ENCODE measurements around the gene LAMA2.
"Not testable (repeated sequence)": the region's sequence is repeated elsewhere in the genome, so short reads cannot be mapped to it uniquely, and the experiment has no call there.

The LAMA2 gene

DNA sequence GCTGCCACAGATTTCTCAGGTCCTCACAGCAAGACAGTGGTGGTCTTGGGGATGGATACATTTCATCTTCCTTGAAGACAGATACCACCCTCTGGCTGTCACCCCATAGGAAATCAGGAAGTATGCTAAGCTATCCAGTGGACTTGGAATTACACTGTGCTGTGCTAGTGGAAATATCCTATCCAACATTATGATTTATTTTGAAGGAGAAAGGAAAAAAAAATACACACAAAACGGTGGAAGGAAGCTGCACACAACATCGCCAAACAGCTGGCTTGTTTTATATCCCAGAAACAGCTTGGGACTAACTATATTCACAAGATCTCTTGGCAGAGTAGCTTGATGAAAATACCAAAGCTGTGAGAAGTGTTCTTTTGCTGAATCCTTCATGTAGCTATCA, 257.6 kb downstream of the LAMA2 start:
- TF ChIP-seq, protein P1, sequence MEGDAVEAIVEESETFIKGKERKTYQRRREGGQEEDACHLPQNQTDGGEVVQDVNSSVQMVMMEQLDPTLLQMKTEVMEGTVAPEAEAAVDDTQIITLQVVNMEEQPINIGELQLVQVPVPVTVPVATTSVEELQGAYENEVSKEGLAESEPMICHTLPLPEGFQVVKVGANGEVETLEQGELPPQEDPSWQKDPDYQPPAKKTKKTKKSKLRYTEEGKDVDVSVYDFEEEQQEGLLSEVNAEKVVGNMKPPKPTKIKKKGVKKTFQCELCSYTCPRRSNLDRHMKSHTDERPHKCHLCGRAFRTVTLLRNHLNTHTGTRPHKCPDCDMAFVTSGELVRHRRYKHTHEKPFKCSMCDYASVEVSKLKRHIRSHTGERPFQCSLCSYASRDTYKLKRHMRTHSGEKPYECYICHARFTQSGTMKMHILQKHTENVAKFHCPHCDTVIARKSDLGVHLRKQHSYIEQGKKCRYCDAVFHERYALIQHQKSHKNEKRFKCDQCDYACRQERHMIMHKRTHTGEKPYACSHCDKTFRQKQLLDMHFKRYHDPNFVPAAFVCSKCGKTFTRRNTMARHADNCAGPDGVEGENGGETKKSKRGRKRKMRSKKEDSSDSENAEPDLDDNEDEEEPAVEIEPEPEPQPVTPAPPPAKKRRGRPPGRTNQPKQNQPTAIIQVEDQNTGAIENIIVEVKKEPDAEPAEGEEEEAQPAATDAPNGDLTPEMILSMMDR (IDR thresholded peaks at IDR 0.05; ENCODE audit: low read depth, low read length) = no peak
- DNase-seq (ENCODE audit: low read depth, low spot score) = peak; percentile 40
- in situ Hi-C loops (cut with HindIII; ENCODE audit: low sequenced_read_pairs) = no loop called here
- H3K4me3 ChIP-seq (ENCODE audit: low read depth, low read length) = no peak overlapping the region

DNA sequence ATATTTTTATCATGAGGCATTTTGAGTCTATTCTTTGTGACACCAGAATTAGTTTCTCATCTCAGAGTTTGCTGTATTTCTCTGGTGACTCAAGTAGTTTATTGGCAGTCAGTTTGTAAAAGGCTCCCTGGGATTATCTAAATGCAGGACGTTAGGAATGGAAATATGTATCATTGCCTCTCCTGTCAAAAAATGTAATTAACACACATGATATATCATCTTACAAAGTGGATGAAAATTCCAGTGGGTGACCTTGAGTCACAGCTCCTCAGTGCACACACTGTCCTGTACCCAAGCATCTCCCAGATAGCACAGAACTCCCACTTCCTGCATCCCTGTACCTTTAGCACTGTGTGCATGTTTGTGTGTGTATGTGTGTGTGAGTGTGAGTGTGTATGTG, 258.6 kb downstream of the LAMA2 start:
- TF ChIP-seq, protein P1 (IDR thresholded peaks at IDR 0.05; ENCODE audit: low read depth, low read length) = no peak
- H3K4me3 ChIP-seq (ENCODE audit: low read depth, low read length) = no peak overlapping the region
- peak; percentile 38 for DNase-seq (ENCODE audit: low read depth, low spot score)
- in situ Hi-C loops (cut with HindIII; ENCODE audit: low sequenced_read_pairs) = no loop called here

DNA sequence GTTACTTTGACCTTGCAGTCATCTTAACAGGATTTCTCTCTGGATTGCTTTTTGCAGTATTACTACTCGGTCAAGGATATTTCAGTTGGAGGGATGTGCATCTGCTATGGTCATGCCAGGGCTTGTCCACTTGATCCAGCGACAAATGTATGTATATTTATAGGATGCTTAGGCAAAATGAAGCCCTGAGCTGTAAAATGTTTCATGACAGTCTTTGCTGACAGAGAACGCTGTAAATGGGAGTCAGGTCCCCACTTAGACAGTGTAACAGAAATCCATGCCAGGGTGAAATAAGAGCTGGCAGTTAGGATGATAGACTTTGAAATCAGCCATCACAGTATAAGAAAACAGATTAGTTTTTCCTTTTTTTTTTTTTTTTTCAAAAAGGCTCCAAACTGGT, 264.0 kb downstream of the LAMA2 start:
- no peak overlapping the region for H3K4me3 ChIP-seq (ENCODE audit: low read depth, low read length)
- in situ Hi-C loops (cut with HindIII; ENCODE audit: low sequenced_read_pairs) = no loop called here
- DNase-seq (ENCODE audit: low read depth, low spot score) = no peak
- TF ChIP-seq, protein P1 (IDR thresholded peaks at IDR 0.05; ENCODE audit: low read depth, low read length) = no peak

DNA sequence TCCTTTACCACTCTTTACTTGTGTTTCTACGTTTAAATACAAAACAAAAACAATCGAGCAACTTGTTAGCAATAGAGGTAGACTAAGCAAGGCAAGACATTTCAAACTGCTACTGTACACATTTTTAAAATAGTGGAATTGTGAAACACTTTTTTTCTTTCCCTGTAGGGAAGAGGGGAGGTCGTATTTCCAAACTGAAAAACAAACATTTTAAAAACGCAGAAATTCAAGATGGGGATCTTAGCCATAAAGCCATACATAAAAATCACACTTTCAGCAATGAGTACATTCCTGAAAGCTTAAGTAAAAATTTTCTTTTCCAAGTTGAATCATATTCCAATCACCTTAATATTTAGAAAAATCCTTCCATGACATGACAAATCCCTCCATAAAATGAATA, 267.6 kb downstream of the LAMA2 start:
- no peak for DNase-seq (ENCODE audit: low read depth, low spot score)
- H3K4me3 ChIP-seq (ENCODE audit: low read depth, low read length) = no peak overlapping the region
- in situ Hi-C loops (cut with HindIII; ENCODE audit: low sequenced_read_pairs) = no loop called here
- TF ChIP-seq, protein P1 (IDR thresholded peaks at IDR 0.05; ENCODE audit: low read depth, low read length) = no peak

DNA sequence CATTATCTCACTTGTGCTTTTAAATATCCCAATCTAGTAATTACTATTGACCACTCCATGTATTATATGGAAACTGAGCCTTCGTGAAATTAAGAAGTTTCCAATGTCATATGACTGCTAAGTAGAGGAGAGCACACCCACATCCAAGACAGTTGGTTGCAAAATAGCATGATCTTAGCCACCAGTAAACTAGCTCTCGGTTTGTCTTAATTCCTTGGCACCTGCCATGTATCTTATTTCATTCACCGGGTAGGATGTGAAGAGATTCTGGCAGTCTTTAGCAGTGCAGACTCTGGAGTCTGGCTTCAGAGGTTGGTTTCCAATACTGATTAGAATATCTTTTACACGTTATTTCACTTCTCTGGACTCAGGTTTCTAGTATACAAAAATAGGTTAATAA, 270.3 kb downstream of the LAMA2 start:
- TF ChIP-seq, protein P1 (IDR thresholded peaks at IDR 0.05; ENCODE audit: low read depth, low read length) = no peak
- no peak for DNase-seq (ENCODE audit: low read depth, low spot score)
- H3K4me3 ChIP-seq (ENCODE audit: low read depth, low read length) = no peak overlapping the region
- in situ Hi-C loops (cut with HindIII; ENCODE audit: low sequenced_read_pairs) = no loop called here

DNA sequence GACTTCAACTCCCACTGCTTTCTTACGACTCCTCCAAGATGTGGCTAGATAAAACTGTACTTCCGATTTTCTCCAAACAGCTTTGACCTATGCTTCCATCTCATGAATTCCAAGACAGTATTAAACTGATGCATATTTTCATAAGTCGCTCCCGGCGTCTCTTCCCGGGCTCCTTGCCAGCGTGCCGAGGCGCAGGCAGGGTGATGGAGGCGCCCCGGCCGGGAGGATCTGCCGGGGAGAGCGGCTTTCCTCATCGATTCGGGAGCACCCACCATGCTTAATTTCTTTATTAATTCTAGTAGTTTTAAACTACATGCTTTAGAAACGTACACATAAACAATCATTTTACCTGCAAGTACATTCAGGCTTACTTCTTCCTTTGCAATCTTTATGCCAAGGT, 276.3 kb downstream of the LAMA2 start:
- DNase-seq (ENCODE audit: low read depth, low spot score); in situ Hi-C loops (cut with HindIII; ENCODE audit: low sequenced_read_pairs); H3K4me3 ChIP-seq (ENCODE audit: low read depth, low read length): not testable (repeated sequence)

DNA sequence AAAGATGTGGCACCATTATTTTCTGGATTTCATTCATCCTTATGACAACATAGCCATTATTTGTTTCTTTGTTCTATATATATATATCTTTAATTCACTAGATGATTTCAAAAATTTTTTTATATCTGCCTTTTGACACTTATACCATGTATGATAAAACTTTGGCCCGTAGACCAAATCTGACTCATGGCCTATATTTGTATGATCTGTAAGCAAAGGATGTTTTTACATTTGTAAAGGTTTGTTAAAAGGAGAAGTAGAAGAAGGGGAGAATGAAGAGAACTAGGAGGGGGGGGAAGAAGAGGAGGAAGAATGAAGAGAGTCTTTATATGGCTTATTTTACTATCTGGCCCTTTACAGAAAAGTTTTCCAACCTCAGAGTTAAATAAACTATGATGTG, 279.7 kb downstream of the LAMA2 start:
- no peak overlapping the region for H3K4me3 ChIP-seq (ENCODE audit: low read depth, low read length)
- in situ Hi-C loops (cut with HindIII; ENCODE audit: low sequenced_read_pairs) = no loop called here
- DNase-seq (ENCODE audit: low read depth, low spot score) = no peak
- TF ChIP-seq, protein P1 (IDR thresholded peaks at IDR 0.05; ENCODE audit: low read depth, low read length) = no peak
